Retinal pigment epithelial cell (primary cell): Measurements from ENCODE around the gene RIF1.

Source experiments
- DNase-seq: peaks from one replicate; pipeline ENCODE4 v3.0.0-alpha.2; 2010; ENCODE audit warnings: low read depth
- H3K4me3 ChIP-seq: 2 replicates; pipeline ENCODE4 v1.5.1; 2011; ENCODE audit warnings: mild to moderate bottlenecking, low read length, control low read depth, moderate library complexity
- TF ChIP-seq, protein P1 (sequence below): conservative IDR thresholded peaks from 2 replicates; pipeline ENCODE4 v1.5.1; 2011; ENCODE audit warnings: low read depth, low read length, control low read depth, inconsistent platforms

RIF1 gene

GRCh38 chr2:151465771-151466170, 56.1 kb downstream of the RIF1 start:
- TF ChIP-seq, protein P1, sequence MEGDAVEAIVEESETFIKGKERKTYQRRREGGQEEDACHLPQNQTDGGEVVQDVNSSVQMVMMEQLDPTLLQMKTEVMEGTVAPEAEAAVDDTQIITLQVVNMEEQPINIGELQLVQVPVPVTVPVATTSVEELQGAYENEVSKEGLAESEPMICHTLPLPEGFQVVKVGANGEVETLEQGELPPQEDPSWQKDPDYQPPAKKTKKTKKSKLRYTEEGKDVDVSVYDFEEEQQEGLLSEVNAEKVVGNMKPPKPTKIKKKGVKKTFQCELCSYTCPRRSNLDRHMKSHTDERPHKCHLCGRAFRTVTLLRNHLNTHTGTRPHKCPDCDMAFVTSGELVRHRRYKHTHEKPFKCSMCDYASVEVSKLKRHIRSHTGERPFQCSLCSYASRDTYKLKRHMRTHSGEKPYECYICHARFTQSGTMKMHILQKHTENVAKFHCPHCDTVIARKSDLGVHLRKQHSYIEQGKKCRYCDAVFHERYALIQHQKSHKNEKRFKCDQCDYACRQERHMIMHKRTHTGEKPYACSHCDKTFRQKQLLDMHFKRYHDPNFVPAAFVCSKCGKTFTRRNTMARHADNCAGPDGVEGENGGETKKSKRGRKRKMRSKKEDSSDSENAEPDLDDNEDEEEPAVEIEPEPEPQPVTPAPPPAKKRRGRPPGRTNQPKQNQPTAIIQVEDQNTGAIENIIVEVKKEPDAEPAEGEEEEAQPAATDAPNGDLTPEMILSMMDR: no peak
- no peak overlapping the region for H3K4me3 ChIP-seq
- no peak for DNase-seq

- no peak for DNase-seq
- TF ChIP-seq, protein P1: no peak
Observed at GRCh38 chr2:151470556-151470955, 60.9 kb downstream of the RIF1 start.

DNA sequence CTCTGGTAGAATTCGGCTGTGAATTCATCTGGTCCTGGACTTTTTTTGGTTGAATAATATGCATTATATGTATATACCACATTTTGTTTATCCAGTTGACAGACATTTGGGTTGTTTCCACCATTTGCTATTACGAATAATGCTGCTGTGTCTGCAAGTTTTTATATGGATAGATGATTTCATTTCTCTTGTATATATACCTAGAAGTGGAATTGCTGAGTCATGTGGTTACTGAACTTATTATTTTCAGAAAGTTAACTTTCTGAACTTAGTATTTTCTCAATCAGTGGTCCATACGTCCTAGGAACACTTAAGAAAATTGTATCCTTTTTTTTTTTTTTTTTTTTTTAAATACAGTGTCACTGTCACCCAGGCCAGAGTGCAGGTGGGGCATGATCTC, 63.3 kb downstream of the RIF1 start:
- TF ChIP-seq, protein P1: no peak
- DNase-seq: no peak
- no peak overlapping the region for H3K4me3 ChIP-seq

More at GRCh38 chr2:151470556-151470955, 60.9 kb downstream of the RIF1 start:
- H3K4me3 ChIP-seq: no peak overlapping the region

DNA sequence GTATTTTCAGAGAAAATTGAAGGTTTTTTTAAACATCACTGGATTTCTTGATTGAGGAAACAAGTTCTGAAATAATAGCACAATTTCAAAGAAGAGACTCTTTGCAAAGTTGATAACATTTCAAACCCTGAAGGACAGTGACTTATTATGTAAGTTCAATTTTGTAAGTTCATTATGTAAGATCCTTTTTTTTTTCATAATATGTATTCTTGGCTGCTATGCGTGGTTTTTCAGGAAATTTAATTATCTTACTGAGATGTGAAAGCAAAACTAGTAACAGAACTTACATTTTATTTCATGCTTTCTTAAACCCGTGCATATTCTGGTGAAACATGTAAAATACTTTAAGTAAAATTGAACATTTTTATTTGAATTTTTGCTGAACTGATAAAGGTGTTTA, 65.4 kb downstream of the RIF1 start:
- TF ChIP-seq, protein P1: no peak
- H3K4me3 ChIP-seq: no peak overlapping the region
- no peak for DNase-seq

DNA sequence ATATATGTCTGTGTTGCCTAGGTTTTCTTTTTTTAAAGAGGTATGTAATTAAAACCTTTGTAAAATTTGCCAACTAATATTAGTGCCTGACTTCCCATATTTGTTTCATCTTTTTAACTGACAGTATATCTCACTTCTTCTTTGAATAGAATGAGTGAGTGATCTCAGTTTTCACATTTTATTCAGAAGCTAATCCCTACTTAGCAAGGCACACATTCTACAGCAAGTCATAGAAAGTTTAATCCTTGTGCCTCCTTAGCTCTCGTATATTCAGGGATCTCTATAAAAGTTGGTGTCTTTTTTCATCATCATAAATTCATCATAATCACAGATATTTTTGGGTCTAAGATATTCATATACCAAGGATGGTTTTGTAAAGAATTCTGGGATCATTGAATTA, 66.6 kb downstream of the RIF1 start:
- TF ChIP-seq, protein P1: no peak
- H3K4me3 ChIP-seq: no peak overlapping the region
- DNase-seq: peak; percentile 43

DNA sequence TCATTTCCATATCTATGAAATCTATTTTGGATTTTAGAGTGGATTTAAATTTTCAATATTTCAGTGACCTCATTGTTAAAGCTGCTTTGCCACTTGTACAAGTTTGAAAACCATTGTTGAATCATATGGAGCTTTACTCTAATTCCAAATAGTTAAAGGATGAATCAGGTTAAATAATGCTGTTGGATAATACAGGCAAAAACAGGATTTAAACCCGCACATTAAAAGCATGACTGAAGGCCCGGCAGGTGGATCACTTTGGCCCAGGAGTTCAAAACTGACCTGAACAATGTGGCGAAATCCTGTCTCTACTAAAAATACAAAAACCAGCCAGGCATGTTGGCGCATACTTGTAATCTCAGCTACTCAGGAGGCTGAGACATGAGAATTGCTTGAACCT, 68.3 kb downstream of the RIF1 start:
- DNase-seq: peak; percentile 76
- no peak overlapping the region for H3K4me3 ChIP-seq
- TF ChIP-seq, protein P1: no peak

DNA sequence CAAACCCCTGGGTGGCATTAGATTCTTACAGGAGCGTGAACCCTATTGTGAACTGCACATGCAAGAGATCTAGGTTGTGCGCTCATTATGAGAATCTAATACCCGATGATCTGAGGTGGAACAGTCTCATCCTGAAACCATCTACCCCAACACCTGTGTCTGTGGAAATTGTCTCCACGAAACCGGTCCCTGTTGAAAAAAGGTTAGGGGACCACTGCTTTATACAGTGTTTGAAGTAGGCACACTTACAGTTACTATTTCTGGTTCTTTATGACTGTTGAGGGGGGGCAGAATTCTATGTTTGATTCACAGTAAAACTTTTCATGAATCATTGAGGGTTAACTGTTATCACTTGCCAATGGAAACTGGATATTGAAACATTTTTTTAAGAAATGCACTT, 72.0 kb downstream of the RIF1 start:
- H3K4me3 ChIP-seq: no peak overlapping the region
- no peak for DNase-seq
- TF ChIP-seq, protein P1: no peak
